CD14-positive monocyte (primary cell): ENCODE measurements around the gene ANKRD2. TPM values are rescaled to one million over a fixed set of nuclear protein-coding genes. Genes with fewer than 3 reads are reported as not detected.

Experiments
- DNase-seq, 3 donors: peaks; one replicate each; pipeline ENCODE4 v3.0.0-alpha.2; 2011 to 2022
- H2AFZ ChIP-seq: 2 replicates; pipeline ENCODE4 v1.6.0; 2012; ENCODE audit warnings: mild to moderate bottlenecking, low read depth, low read length, inconsistent platforms; ENCODE audit not compliant: insufficient read depth, poor library complexity, severe bottlenecking
- H3K27ac ChIP-seq, 2 donors: 1 replicate in 1 of 2; 2 replicates in 1 of 2; pipeline ENCODE4 v1.5.1; 2012 to 2013; ENCODE audit warnings: low read length in 2 of 2, control low read depth in 1 of 2, inconsistent platforms in 1 of 2, low read depth in 1 of 2, mild to moderate bottlenecking in 1 of 2
- H3K27me3 ChIP-seq, 2 donors: one replicate each; pipeline versions ENCODE4 v1.6.0 to v1.6.1; 2011 to 2013; ENCODE audit warnings: low read length in 2 of 2; ENCODE audit not compliant: control insufficient read depth in 2 of 2, insufficient read depth in 2 of 2
- H3K36me3 ChIP-seq, 2 donors: replicated peaks in 1 of 2; 1 replicate in 1 of 2; 2 replicates in 1 of 2; pipeline versions ENCODE4 v1.5.1 to v1.6.1; 2012 to 2013; ENCODE audit warnings: low read length in 2 of 2, control low read depth in 1 of 2, inconsistent platforms in 1 of 2, mild to moderate bottlenecking in 1 of 2; ENCODE audit not compliant: insufficient read depth in 2 of 2, control insufficient read depth in 1 of 2
- H3K4me1 ChIP-seq, 2 donors: 1 replicate in 1 of 2; 2 replicates in 1 of 2; pipeline versions ENCODE4 v1.5.1 to v1.6.1; 2012 to 2013; ENCODE audit warnings: low read length in 2 of 2, control low read depth in 1 of 2, inconsistent platforms in 1 of 2, mild to moderate bottlenecking in 1 of 2, moderate library complexity in 1 of 2; ENCODE audit not compliant: insufficient read depth in 2 of 2, control insufficient read depth in 1 of 2
- H3K4me2 ChIP-seq: replicated peaks from 2 replicates; pipeline ENCODE3; 2012; ENCODE audit warnings: low read length, moderate library complexity, mild to moderate bottlenecking; ENCODE audit not compliant: poor library complexity, severe bottlenecking; ENCODE audit errors: extremely low read depth
- H3K4me3 ChIP-seq, 3 experiments: fragments of 200-600 bp in 1 of 3; sonication (generic) in 1 of 3; replicated peaks in 1 of 3; 1 replicate in 2 of 3; 2 replicates in 1 of 3; pipeline ENCODE4 v1.5.1; 2011 to 2013; ENCODE audit warnings: low read length in 3 of 3, mild to moderate bottlenecking in 3 of 3, control low read depth in 2 of 3, low read depth in 2 of 3, inconsistent platforms in 1 of 3, moderate library complexity in 1 of 3
- H3K79me2 ChIP-seq: 2 replicates; pipeline ENCODE4 v1.6.0; 2012; ENCODE audit warnings: mild to moderate bottlenecking, control low read depth, inconsistent platforms, low read length, moderate library complexity; ENCODE audit not compliant: insufficient read depth
- H3K9ac ChIP-seq: 2 replicates; pipeline ENCODE4 v1.6.0; 2017; ENCODE audit warnings: low read length, mild to moderate bottlenecking; ENCODE audit not compliant: insufficient read depth, poor library complexity, severe bottlenecking
- H3K9me3 ChIP-seq, 2 donors: replicated peaks in 1 of 2; 1 replicate in 1 of 2; 2 replicates in 1 of 2; pipeline versions ENCODE4 v1.5.1 to v1.6.1; 2012 to 2013; ENCODE audit warnings: low read length in 2 of 2, control low read depth in 1 of 2; ENCODE audit not compliant: control insufficient read depth in 1 of 2, insufficient read depth in 1 of 2
- H4K20me1 ChIP-seq: 2 replicates; pipeline ENCODE4 v1.6.0; 2012; ENCODE audit warnings: mild to moderate bottlenecking, low read length, control low read depth, moderate library complexity; ENCODE audit not compliant: insufficient read depth
- H3K27ac Mint-ChIP-seq, 7 donors: one replicate each; pipeline ENCODE4 v1.8.0; 2020; ENCODE audit warnings: mild to moderate bottlenecking in 7 of 7, mixed read lengths in 7 of 7, moderate library complexity in 6 of 7, inconsistent platforms in 2 of 7
- H3K27me3 Mint-ChIP-seq, 3 donors: one replicate each; pipeline ENCODE4 v1.8.0; 2021 to 2022; ENCODE audit warnings: low read depth in 3 of 3, mild to moderate bottlenecking in 3 of 3, mixed read lengths in 3 of 3, moderate library complexity in 3 of 3, inconsistent platforms in 1 of 3
- H3K36me3 Mint-ChIP-seq, 2 donors: one replicate each; pipeline ENCODE4 v1.8.0; 2020; ENCODE audit warnings: mixed read lengths in 2 of 2, inconsistent platforms in 1 of 2, mild to moderate bottlenecking in 1 of 2
- H3K4me1 Mint-ChIP-seq: one replicate; pipeline ENCODE4 v1.8.0; 2020; ENCODE audit warnings: mild to moderate bottlenecking, mixed read lengths
- H3K4me3 Mint-ChIP-seq, 2 donors: one replicate each; pipeline ENCODE4 v1.8.0; 2020; ENCODE audit warnings: mild to moderate bottlenecking in 2 of 2, mixed read lengths in 2 of 2, moderate library complexity in 1 of 2
- H3K9me3 Mint-ChIP-seq, 7 donors: one replicate each; pipeline ENCODE4 v1.8.0; 2020 to 2022; ENCODE audit warnings: mixed read lengths in 7 of 7, mild to moderate bottlenecking in 6 of 7, moderate library complexity in 6 of 7, inconsistent platforms in 2 of 7
- WGBS: methylation state at CpG from one replicate; pipeline ENCODE4 v1.1.5; 2013; ENCODE audit warnings: missing lambda C conversion rate; ENCODE audit not compliant: insufficient coverage; 5-methylcytosine and 5-hydroxymethylcytosine counted together
- intact Hi-C, 2 donors: fragments of 100-400 bp; cut with micrococcal nuclease; formaldehyde crosslinking; loops; one replicate each; pipeline versions ENCODE4 v1.15.0 to v1.15.1; 2023
- polyA plus RNA-seq, 3 donors: library from polyadenylated mRNA; depleted of rRNA in 1 of 3; unstranded in 2 of 3; stranded (reverse) in 1 of 3; fragments of 300-500 nt in 2 of 3; fragments of >200 nt in 1 of 3; fragmentation: Illumina TruSeq in 2 of 3; gene quantifications; 1 replicate in 2 of 3; 2 replicates in 1 of 3; pipeline ENCODE4 v1.2.3, GENCODE V29; 2012 to 2021
- TF ChIP-seq, protein P1 (sequence below): fragments of 200-600 bp; IDR thresholded peaks from one replicate; pipeline ENCODE4 v1.8.0; 2022; ENCODE audit warnings: antibody characterized with exemption, mild to moderate bottlenecking

Gene ANKRD2
- polyA plus RNA-seq, 3 donors: not detected

DNA sequence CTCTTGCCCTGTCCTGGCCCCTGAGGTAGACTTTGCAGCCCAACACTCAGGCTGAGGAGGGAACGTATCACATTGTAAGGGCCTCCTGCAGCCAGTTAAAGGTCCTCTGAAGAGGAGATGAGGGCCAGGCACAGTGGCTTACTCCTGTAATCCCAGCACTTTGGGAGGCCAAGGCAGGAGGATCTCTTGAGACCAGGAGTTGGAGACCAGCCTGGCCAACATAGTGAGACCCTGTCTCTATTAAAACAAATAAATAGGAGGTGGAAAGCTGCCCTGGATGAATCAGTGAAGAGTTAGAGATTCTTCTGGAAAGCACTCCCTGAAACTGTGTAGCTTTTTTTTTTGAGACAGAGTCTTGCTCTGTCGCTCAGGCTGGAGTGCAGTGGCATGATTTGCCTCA is 14.6 kb downstream of the ANKRD2 start:
- Histone ChIP-seq H4K20me1 (no peaks in the 10 kb centered on the region), H3K4me3 (no peak overlapping the region), H3K9ac (no peak overlapping the region), H3K27me3 (no peaks in the 10 kb centered on the region), H3K9me3 (no peaks in the 10 kb centered on the region), H2AFZ (no peak overlapping the region), H3K4me1 (no peaks in the 10 kb centered on the region), H3K27ac (no peak overlapping the region), H3K36me3 (no peaks in the 10 kb centered on the region), H3K79me2 (no peaks in the 10 kb centered on the region), H3K4me2 (no peak overlapping the region)
- H3K36me3 Mint-ChIP-seq: no peaks in the 10 kb centered on the region
- DNase-seq: no peak
- TF ChIP-seq, protein P1, sequence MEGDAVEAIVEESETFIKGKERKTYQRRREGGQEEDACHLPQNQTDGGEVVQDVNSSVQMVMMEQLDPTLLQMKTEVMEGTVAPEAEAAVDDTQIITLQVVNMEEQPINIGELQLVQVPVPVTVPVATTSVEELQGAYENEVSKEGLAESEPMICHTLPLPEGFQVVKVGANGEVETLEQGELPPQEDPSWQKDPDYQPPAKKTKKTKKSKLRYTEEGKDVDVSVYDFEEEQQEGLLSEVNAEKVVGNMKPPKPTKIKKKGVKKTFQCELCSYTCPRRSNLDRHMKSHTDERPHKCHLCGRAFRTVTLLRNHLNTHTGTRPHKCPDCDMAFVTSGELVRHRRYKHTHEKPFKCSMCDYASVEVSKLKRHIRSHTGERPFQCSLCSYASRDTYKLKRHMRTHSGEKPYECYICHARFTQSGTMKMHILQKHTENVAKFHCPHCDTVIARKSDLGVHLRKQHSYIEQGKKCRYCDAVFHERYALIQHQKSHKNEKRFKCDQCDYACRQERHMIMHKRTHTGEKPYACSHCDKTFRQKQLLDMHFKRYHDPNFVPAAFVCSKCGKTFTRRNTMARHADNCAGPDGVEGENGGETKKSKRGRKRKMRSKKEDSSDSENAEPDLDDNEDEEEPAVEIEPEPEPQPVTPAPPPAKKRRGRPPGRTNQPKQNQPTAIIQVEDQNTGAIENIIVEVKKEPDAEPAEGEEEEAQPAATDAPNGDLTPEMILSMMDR: no peak
- no peak overlapping the region for H3K4me3 Mint-ChIP-seq
- no peaks in the 10 kb centered on the region for H3K4me1 Mint-ChIP-seq
- H3K27me3 Mint-ChIP-seq: peaks cover 0 to 2% (median 0%) of the 10 kb centered on the region in 3 donors
- H3K27ac Mint-ChIP-seq: no peak overlapping the region
- WGBS: 100% methylated on average over 1 of the region's 2 CpGs
- intact Hi-C loops: loop anchor here in 1 of 2 donors (5.0 kb wide), 1 partner anchor 615 kb away; no protein-coding TSS in a partner anchor
- no peaks in the 10 kb centered on the region for H3K9me3 Mint-ChIP-seq

DNA sequence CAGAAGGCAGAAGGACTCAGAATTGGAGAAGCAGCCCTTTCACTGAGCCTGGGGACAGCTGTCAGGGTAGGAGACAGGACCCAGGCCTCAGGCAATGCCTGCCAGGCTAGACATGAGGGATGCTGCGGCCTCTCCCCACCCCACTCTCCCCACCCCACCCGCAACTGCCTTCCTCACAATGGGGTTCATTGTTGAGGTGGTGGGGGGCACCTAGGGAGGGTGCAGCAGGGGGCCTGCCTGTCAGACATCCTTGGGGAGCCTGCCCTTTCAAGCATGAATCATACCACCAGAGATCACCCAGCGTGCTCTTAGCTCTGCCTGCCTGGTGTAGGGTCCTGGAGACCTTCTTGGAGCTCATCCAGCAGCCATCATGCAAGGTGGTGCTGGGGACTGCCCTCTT is 16.9 kb downstream of the ANKRD2 start, which contains the start of gene C10orf62:
Gene C10orf62, plus strand, starts transcription at position 243 of the 400 bp plus-strand sequence. CDS start 177 bp downstream, outside the sequence.
- Mint-ChIP-seq H3K9me3 (no peaks in the 10 kb centered on the region), H3K4me3 (no peak within 1 kb of the TSS), H3K27ac (peak within 1 kb of the TSS in 3 of 7 donors; percentile 1 to 50 (median 50)), H3K27me3 (peaks cover 0 to 2% (median 2%) of the 10 kb centered on the region in 3 donors), H3K4me1 (no peaks in the 10 kb centered on the region), H3K36me3 (no peaks in the 10 kb centered on the region)
- Histone ChIP-seq H4K20me1 (no peaks in the 10 kb centered on the region), H3K4me2 (no peak within 1 kb of the TSS), H3K27me3 (no peaks in the 10 kb centered on the region), H2AFZ (no peak within 1 kb of the TSS), H3K9me3 (no peaks in the 10 kb centered on the region), H3K79me2 (no peaks in the 10 kb centered on the region), H3K27ac (no peak within 1 kb of the TSS), H3K9ac (no peak within 1 kb of the TSS), H3K4me3 (no peak within 1 kb of the TSS), H3K36me3 (no peaks in the 10 kb centered on the region), H3K4me1 (no peaks in the 10 kb centered on the region)
- intact Hi-C loops: loop anchor here in 1 of 2 donors (5.0 kb wide), 1 partner anchor 617 kb away; no protein-coding TSS in a partner anchor
- no peak for DNase-seq
- no CpG with 5 or more reads among the region's 3 CpGs for WGBS
- TF ChIP-seq, protein P1: no peak
